ENCODE results near the gene NTSR2.

Gene NTSR2

GRCh38 chr2:11699686-11700670 is 30.0 kb upstream of the NTSR2 start:
- DNase-seq (ENCODE audit: low read depth in 2 of 2), result no peak

GRCh38 chr2:11698009-11698922 is 28.3 kb upstream of the NTSR2 start:
- no peak for DNase-seq (ENCODE audit: low read depth in 2 of 2)

GRCh38 chr2:11697103-11697871 is 27.3 kb upstream of the NTSR2 start:
- DNase-seq (ENCODE audit: low read depth in 2 of 2), result no peak

- no peak for DNase-seq (ENCODE audit: low read depth in 2 of 2)
Measured at GRCh38 chr2:11696736-11697102, 26.7 kb upstream of the NTSR2 start.

GRCh38 chr2:11695576-11695975 is 25.6 kb upstream of the NTSR2 start:
- DNase-seq (ENCODE audit: low read depth in 2 of 2), result no peak

GRCh38 chr2:11692966-11693521 is 23.0 kb upstream of the NTSR2 start:
- peak; percentile 16 to 35 for DNase-seq (ENCODE audit: low read depth in 2 of 2)

GRCh38 chr2:11691076-11691660 is 21.2 kb upstream of the NTSR2 start:
- no peak for DNase-seq (ENCODE audit: low read depth in 2 of 2)

- DNase-seq (ENCODE audit: low read depth in 2 of 2), result peak; percentile 51 to 66
Measured at GRCh38 chr2:11688222-11689069, 18.5 kb upstream of the NTSR2 start.

- DNase-seq (ENCODE audit: low read depth in 2 of 2), result no peak
Measured at GRCh38 chr2:11687736-11688135, 17.7 kb upstream of the NTSR2 start.

GRCh38 chr2:11685906-11686470 is 16.0 kb upstream of the NTSR2 start:
- no peak for DNase-seq (ENCODE audit: low read depth in 2 of 2)

GRCh38 chr2:11684894-11685460 is 15.0 kb upstream of the NTSR2 start:
- DNase-seq (ENCODE audit: low read depth in 2 of 2), result no peak

- no peak for DNase-seq (ENCODE audit: low read depth in 2 of 2)
Measured at GRCh38 chr2:11683966-11684365, 14.0 kb upstream of the NTSR2 start.

- DNase-seq (ENCODE audit: low read depth in 2 of 2), result no peak
Measured at GRCh38 chr2:11683476-11683875, 13.5 kb upstream of the NTSR2 start.

GRCh38 chr2:11682590-11682915 is 12.6 kb upstream of the NTSR2 start:
- no peak for DNase-seq (ENCODE audit: low read depth in 2 of 2)

GRCh38 chr2:11681722-11682589 is 12.0 kb upstream of the NTSR2 start:
- peak in 1 of 2 donors; percentile 8 for DNase-seq (ENCODE audit: low read depth in 2 of 2)

GRCh38 chr2:11680901-11681721 is 11.1 kb upstream of the NTSR2 start:
- DNase-seq (ENCODE audit: low read depth in 2 of 2), result no peak

GRCh38 chr2:11680182-11680900 is 10.3 kb upstream of the NTSR2 start:
- DNase-seq (ENCODE audit: low read depth in 2 of 2), result no peak

All from stimulated activated CD8-positive, alpha-beta memory T cell treated with anti-CD3 and anti-CD28 coated beads, Interleukin-7, amount 100 ng/mL, for 1 hour (primary cell).